HCT116 (cell line): Measurements from ENCODE around the gene ERGIC1. TPM values are rescaled to one million over a fixed set of nuclear protein-coding genes. Genes with fewer than 3 reads are reported as not detected.

Source experiments
- ATAC-seq: fragments of 200-7000 bp; cut with Tn5 transposase; 2 replicates; pipeline ENCODE4 v1.9.1; 2020; ENCODE audit warnings: mild to moderate bottlenecking, moderate library complexity
- BruUV-seq: library from RNA; stranded (reverse); fragments of 400-500 nt; replicated peaks from 2 replicates; lab custom pipeline; 2021; lab: Mats Ljungman, UMichigan
- CTCF ChIA-PET: fragments of 300-600 bp; sonication (Branson Sonifier 250); formaldehyde crosslinking; loops from one replicate; lab custom pipeline; 2021; ENCODE audit warnings: antibody characterized with exemption; lab: Charles Lee
- POLR2A ChIA-PET: fragments of 300-600, 350-600 bp; sonication (Branson Sonifier 250); formaldehyde crosslinking; loops from one replicate; lab custom pipeline; 2021; ENCODE audit warnings: antibody characterized with exemption; lab: Charles Lee
- RAD21 ChIA-PET, 2 experiments: fragments of 300-600 bp; sonication (Branson Sonifier 250); formaldehyde crosslinking; loops; one replicate each; lab custom pipeline; 2023; ENCODE audit warnings: low total read pairs in 2 of 2; ENCODE audit not compliant: uncharacterized antibody in 2 of 2, unreplicated experiment in 2 of 2, low non-redundant PET in 1 of 2; lab: Charles Lee
- DNase-seq: peaks from one replicate; pipeline ENCODE4 v3.0.0-alpha.2; 2010; ENCODE audit warnings: low read depth, low spot score
- H2AFZ ChIP-seq: fragments of 200-600 bp; shearing (Covaris generic), sonication (generic); 2 replicates; pipeline ENCODE4 v1.6.1; 2017; ENCODE audit warnings: low read depth, mixed run types, mixed read lengths, antibody characterized with exemption, low read length; ENCODE audit not compliant: poor library complexity, severe bottlenecking
- H3K27ac ChIP-seq: 2 replicates; pipeline ENCODE4 v1.5.1; 2012; ENCODE audit warnings: low read depth, low read length
- H3K27me3 ChIP-seq: fragments of 200-600 bp; sonication (generic); 2 replicates; pipeline ENCODE4 v1.6.1; 2016; ENCODE audit warnings: mixed run types, low read length, mixed read lengths; ENCODE audit not compliant: insufficient read depth
- H3K36me3 ChIP-seq, 2 experiments: fragments of 200-500 bp in 1 of 2; fragments of 200-600 bp in 1 of 2; sonication (Bioruptor generic) in 1 of 2; sonication (generic) in 1 of 2; 2 replicates each; pipeline versions ENCODE4 v1.5.1 to v1.6.1; 2014 to 2016; ENCODE audit warnings: low read length in 2 of 2, inconsistent platforms in 1 of 2, mixed read lengths in 1 of 2, mixed run types in 1 of 2; ENCODE audit not compliant: insufficient read depth in 2 of 2, control insufficient read depth in 1 of 2
- H3K4me1 ChIP-seq, 2 experiments: fragments of 200-600 bp in 1 of 2; sonication (generic) in 1 of 2; 2 replicates each; pipeline versions ENCODE4 v1.5.1 to v1.6.1; 2012 to 2017; ENCODE audit warnings: low read length in 2 of 2, inconsistent platforms in 1 of 2, mild to moderate bottlenecking in 1 of 2, mixed read lengths in 1 of 2, mixed run types in 1 of 2, moderate library complexity in 1 of 2; ENCODE audit not compliant: insufficient read depth in 2 of 2, control insufficient read depth in 1 of 2
- H3K4me2 ChIP-seq: fragments of 200-600 bp; sonication (generic); 2 replicates; pipeline ENCODE4 v1.6.1; 2017; ENCODE audit warnings: mixed run types, low read length, mixed read lengths
- H3K4me3 ChIP-seq, 2 experiments: fragments of 200-600 bp in 1 of 2; sonication (generic) in 1 of 2; replicated peaks in 1 of 2; 2 replicates each; pipeline ENCODE4 v1.5.1; 2011 to 2016; ENCODE audit warnings: low read length in 2 of 2, control low read depth in 1 of 2, low read depth in 1 of 2, mild to moderate bottlenecking in 1 of 2, mixed read lengths in 1 of 2, mixed run types in 1 of 2
- H3K79me2 ChIP-seq: fragments of 200-600 bp; sonication (generic); 2 replicates; pipeline ENCODE4 v1.6.1; 2017; ENCODE audit warnings: mild to moderate bottlenecking, mixed run types, low read length, moderate library complexity, mixed read lengths; ENCODE audit not compliant: insufficient read depth
- H3K9ac ChIP-seq: fragments of 200-600 bp; sonication (generic); 2 replicates; pipeline ENCODE4 v1.6.1; 2016; ENCODE audit warnings: low read length, mixed read lengths
- H3K9me2 ChIP-seq: fragments of 200-600 bp; sonication (generic), shearing (Covaris generic); 2 replicates; pipeline ENCODE4 v1.6.1; 2017; ENCODE audit warnings: mixed run types, mild to moderate bottlenecking, moderate library complexity; ENCODE audit not compliant: insufficient read depth
- H3K9me3 ChIP-seq, 2 experiments: fragments of 200-500 bp in 1 of 2; fragments of 200-600 bp in 1 of 2; sonication (Bioruptor generic) in 1 of 2; sonication (generic) in 1 of 2; 2 replicates each; pipeline ENCODE4 v1.6.1; 2014 to 2017; ENCODE audit warnings: low read length in 2 of 2, mixed read lengths in 2 of 2, inconsistent platforms in 1 of 2, low read depth in 1 of 2, mild to moderate bottlenecking in 1 of 2, mixed run types in 1 of 2, moderate library complexity in 1 of 2; ENCODE audit not compliant: control insufficient read depth in 1 of 2, insufficient read depth in 1 of 2
- H4K20me1 ChIP-seq: fragments of 200-600 bp; sonication (generic), shearing (Covaris generic); 2 replicates; pipeline ENCODE4 v1.6.1; 2017; ENCODE audit warnings: mixed run types, mild to moderate bottlenecking, moderate library complexity; ENCODE audit not compliant: insufficient read depth
- CBX3 ChIP-seq: IDR thresholded peaks from 2 replicates; pipeline ENCODE4 v1.6.1; 2012; ENCODE audit warnings: low read depth
- CEBPB ChIP-seq: IDR thresholded peaks from 2 replicates; pipeline ENCODE4 v1.6.1; 2012; ENCODE audit warnings: low read depth
- CTCF ChIP-seq, 3 experiments: fragments of 200-600 bp in 1 of 3; sonication (generic) in 1 of 3; IDR thresholded peaks in 2 of 3; conservative IDR thresholded peaks in 1 of 3; 2 replicates each; pipeline ENCODE4 v1.5.1; 2012 to 2017; ENCODE audit warnings: low read depth in 2 of 3, low read length in 2 of 3, antibody characterized with exemption in 1 of 3, borderline replicate concordance in 1 of 3, control low read depth in 1 of 3, mild to moderate bottlenecking in 1 of 3, mixed read lengths in 1 of 3, mixed run types in 1 of 3, moderate library complexity in 1 of 3; ENCODE audit not compliant: insufficient read depth in 1 of 3
- EGR1 ChIP-seq: IDR thresholded peaks from 2 replicates; pipeline ENCODE4 v1.6.1; 2012; ENCODE audit warnings: low read depth
- EZH2 ChIP-seq: fragments of 200-600 bp; sonication (generic); IDR thresholded peaks from 2 replicates; pipeline ENCODE4 v1.6.1; 2017; ENCODE audit warnings: antibody characterized with exemption, mixed run types
- FOSL1 ChIP-seq: IDR thresholded peaks from 2 replicates; pipeline ENCODE4 v1.6.1; 2012; ENCODE audit warnings: low read depth
- POLR2A ChIP-seq: IDR thresholded peaks from 2 replicates; pipeline ENCODE4 v1.7.0; 2011; ENCODE audit warnings: borderline replicate concordance; ENCODE audit not compliant: insufficient read depth, insufficient read length; ENCODE audit errors: extremely low read depth
- POLR2AphosphoS5 ChIP-seq: IDR thresholded peaks from 2 replicates; pipeline ENCODE4 v1.6.1; 2011; ENCODE audit warnings: mild to moderate bottlenecking, low read depth, low read length, moderate library complexity
- RAD21 ChIP-seq: IDR thresholded peaks from 2 replicates; pipeline ENCODE4 v1.6.1; 2012; ENCODE audit warnings: low read depth, mild to moderate bottlenecking
- SIN3A ChIP-seq: IDR thresholded peaks from 2 replicates; pipeline ENCODE4 v1.6.1; 2012; ENCODE audit warnings: low read depth
- SP1 ChIP-seq: IDR thresholded peaks from 2 replicates; pipeline ENCODE4 v1.6.1; 2012; ENCODE audit warnings: low read depth
- SRF ChIP-seq: IDR thresholded peaks from 2 replicates; pipeline ENCODE4 v1.6.1; 2012; ENCODE audit warnings: low read depth
- YY1 ChIP-seq: IDR thresholded peaks from 2 replicates; pipeline ENCODE4 v1.6.1; 2011; ENCODE audit warnings: low read length, low read depth, moderate library complexity, mild to moderate bottlenecking; ENCODE audit not compliant: insufficient replicate concordance; ENCODE audit errors: extremely low read depth
- ZFX ChIP-seq: fragments of 450-650 bp; IDR thresholded peaks from 2 replicates; pipeline ENCODE4 v1.6.1; 2017
- intact Hi-C: fragments of 100-400 bp; cut with micrococcal nuclease; formaldehyde crosslinking; loops from 2 replicates; pipeline ENCODE4 v1.10.0; 2022
- total RNA-seq: library from RNA; stranded (reverse); gene quantifications from one replicate; pipeline ENCODE4 v1.2.1, GENCODE V29; 2021; ENCODE audit not compliant: unreplicated experiment
- TF ChIP-seq, protein P1 (sequence below): IDR thresholded peaks from 2 replicates; pipeline ENCODE4 v1.6.1; 2012
- TF ChIP-seq, protein P2 (sequence below): IDR thresholded peaks from 2 replicates; pipeline ENCODE4 v1.6.1; 2012; ENCODE audit warnings: low read depth
- TF ChIP-seq, protein P3 (sequence below): IDR thresholded peaks from 2 replicates; pipeline ENCODE4 v1.6.1; 2012

The ERGIC1 gene
- total RNA-seq, 1 experiment from 2014 or later: 73.3 TPM

GRCh38 chr5:172920995-172921394 lies 86.9 kb downstream of the ERGIC1 start:
- Histone ChIP-seq H3K4me1 (no peaks in the 10 kb centered on the region), H3K4me2 (no peak overlapping the region), H3K9me2 (no peaks in the 10 kb centered on the region), H3K9me3 (no peaks in the 10 kb centered on the region), H3K27me3 (no peaks in the 10 kb centered on the region), H2AFZ (no peak overlapping the region), H3K79me2 (no peaks in the 10 kb centered on the region), H3K27ac (no peak overlapping the region), H3K4me3 (no peak overlapping the region), H3K36me3 (0 out of 4 replicates have a peak, but pooled peaks cover 0 to 3% of the 10 kb centered on the region in 2 experiments), H4K20me1 (no peaks in the 10 kb centered on the region), H3K9ac (no peak overlapping the region)
- no peak for ATAC-seq
- no peak for DNase-seq
- no TSS peak for BruUV-seq
- ChIA-PET RAD21 (no interaction called here), POLR2A (no interaction called here), CTCF (no interaction called here)
- intact Hi-C loops: no loop called here
- TF ChIP-seq CBX3 (no peak), EZH2 (no peak), YY1 (no peak), POLR2A (no peak), FOSL1 (no peak), ZFX (no peak), SRF (no peak), SIN3A (no peak)
- TF ChIP-seq, protein P1, sequence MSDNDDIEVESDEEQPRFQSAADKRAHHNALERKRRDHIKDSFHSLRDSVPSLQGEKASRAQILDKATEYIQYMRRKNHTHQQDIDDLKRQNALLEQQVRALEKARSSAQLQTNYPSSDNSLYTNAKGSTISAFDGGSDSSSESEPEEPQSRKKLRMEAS: no peak

DNA sequence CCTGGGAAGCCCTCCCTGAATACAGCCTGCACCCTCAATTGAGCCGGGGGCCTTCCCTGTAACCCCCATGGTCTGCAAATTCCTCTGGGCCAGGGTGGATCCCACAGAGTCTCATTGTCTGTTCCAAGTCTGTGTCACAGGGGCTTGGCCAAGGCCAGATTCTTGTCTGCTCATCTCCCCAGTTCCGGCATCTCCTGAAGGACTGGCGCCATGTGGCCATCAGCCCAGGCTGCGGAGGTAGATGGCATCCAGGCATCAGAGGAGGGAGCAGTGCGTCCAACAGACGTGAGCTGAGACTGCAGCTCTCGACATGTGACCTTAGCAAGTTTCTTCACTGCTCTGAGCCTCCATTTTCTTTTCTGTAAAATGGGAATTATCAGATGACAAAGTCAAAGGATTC lies 87.9 kb downstream of the ERGIC1 start:
- ATAC-seq (no peak), DNase-seq (no peak)
- no peaks in the 10 kb centered on the region for H4K20me1 ChIP-seq
- no peak overlapping the region for H3K9ac ChIP-seq
- H3K4me3 ChIP-seq: no peak overlapping the region
- no peaks in the 10 kb centered on the region for H3K79me2 ChIP-seq
- no peak overlapping the region for H3K4me2 ChIP-seq
- no peaks in the 10 kb centered on the region for H3K4me1 ChIP-seq
- no peak overlapping the region for H3K27ac ChIP-seq
- H3K9me2 ChIP-seq: no peaks in the 10 kb centered on the region
- CTCF ChIA-PET: no interaction called here
- H3K27me3 ChIP-seq: no peaks in the 10 kb centered on the region
- H2AFZ ChIP-seq: no peak overlapping the region
- RAD21 ChIA-PET: no interaction called here
- intact Hi-C loops: no loop called here
- H3K9me3 ChIP-seq: no peaks in the 10 kb centered on the region
- POLR2A ChIA-PET: no interaction called here
- no TSS peak for BruUV-seq
- 0 out of 4 replicates have a peak, but pooled peaks cover 0 to 3% of the 10 kb centered on the region in 2 experiments for H3K36me3 ChIP-seq
- TF ChIP-seq SP1 (no peak), EGR1 (no peak), SRF (no peak), CTCF (IDR thresholded peaks at IDR 0.05 in 2 of 3, conservative IDR thresholded peaks at IDR 0.05 in 1 of 3; ENCODE audit: borderline replicate concordance in 1 of 3, insufficient read depth in 1 of 3, low read depth in 2 of 3, low read length in 2 of 3) (no peak), POLR2AphosphoS5 (no peak), YY1 (no peak), CEBPB (no peak), RAD21 (no peak)
- TF ChIP-seq, protein P2, sequence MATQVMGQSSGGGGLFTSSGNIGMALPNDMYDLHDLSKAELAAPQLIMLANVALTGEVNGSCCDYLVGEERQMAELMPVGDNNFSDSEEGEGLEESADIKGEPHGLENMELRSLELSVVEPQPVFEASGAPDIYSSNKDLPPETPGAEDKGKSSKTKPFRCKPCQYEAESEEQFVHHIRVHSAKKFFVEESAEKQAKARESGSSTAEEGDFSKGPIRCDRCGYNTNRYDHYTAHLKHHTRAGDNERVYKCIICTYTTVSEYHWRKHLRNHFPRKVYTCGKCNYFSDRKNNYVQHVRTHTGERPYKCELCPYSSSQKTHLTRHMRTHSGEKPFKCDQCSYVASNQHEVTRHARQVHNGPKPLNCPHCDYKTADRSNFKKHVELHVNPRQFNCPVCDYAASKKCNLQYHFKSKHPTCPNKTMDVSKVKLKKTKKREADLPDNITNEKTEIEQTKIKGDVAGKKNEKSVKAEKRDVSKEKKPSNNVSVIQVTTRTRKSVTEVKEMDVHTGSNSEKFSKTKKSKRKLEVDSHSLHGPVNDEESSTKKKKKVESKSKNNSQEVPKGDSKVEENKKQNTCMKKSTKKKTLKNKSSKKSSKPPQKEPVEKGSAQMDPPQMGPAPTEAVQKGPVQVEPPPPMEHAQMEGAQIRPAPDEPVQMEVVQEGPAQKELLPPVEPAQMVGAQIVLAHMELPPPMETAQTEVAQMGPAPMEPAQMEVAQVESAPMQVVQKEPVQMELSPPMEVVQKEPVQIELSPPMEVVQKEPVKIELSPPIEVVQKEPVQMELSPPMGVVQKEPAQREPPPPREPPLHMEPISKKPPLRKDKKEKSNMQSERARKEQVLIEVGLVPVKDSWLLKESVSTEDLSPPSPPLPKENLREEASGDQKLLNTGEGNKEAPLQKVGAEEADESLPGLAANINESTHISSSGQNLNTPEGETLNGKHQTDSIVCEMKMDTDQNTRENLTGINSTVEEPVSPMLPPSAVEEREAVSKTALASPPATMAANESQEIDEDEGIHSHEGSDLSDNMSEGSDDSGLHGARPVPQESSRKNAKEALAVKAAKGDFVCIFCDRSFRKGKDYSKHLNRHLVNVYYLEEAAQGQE: no peak
- TF ChIP-seq, protein P3, sequence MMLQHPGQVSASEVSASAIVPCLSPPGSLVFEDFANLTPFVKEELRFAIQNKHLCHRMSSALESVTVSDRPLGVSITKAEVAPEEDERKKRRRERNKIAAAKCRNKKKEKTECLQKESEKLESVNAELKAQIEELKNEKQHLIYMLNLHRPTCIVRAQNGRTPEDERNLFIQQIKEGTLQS: no peak
